Tibial nerve (tissue), 4 donors: ENCODE data around the gene CBFB. TPM values are rescaled to one million over a fixed set of nuclear protein-coding genes. Genes with fewer than 3 reads are reported as not detected.

Experiments used
- DNase-seq, 2 donors: peaks; one replicate each; pipeline ENCODE4 v3.0.0-alpha.2; 2019; ENCODE audit warnings: low spot score in 2 of 2
- H3K27ac ChIP-seq, 4 donors: fragments of 200-600 bp; sonication (generic) in 3 of 4; one replicate each; pipeline ENCODE4 v1.5.1; 2017 to 2019; ENCODE audit warnings: mild to moderate bottlenecking in 1 of 4
- H3K27me3 ChIP-seq, 2 donors: fragments of 200-600 bp; sonication (generic) in 1 of 2; one replicate each; pipeline versions ENCODE4 v1.5.1 to v1.6.0; 2017 to 2019
- H3K36me3 ChIP-seq, 3 donors: fragments of 200-600 bp; sonication (generic); one replicate each; pipeline ENCODE4 v1.5.1; 2018 to 2019
- H3K4me1 ChIP-seq, 4 donors: fragments of 200-600 bp; sonication (generic) in 3 of 4; one replicate each; pipeline ENCODE4 v1.5.1; 2017 to 2019
- H3K4me3 ChIP-seq, 4 donors: fragments of 200-600 bp; sonication (generic) in 3 of 4; one replicate each; pipeline ENCODE4 v1.5.1; 2017 to 2019; ENCODE audit warnings: mild to moderate bottlenecking in 1 of 4, moderate library complexity in 1 of 4
- H3K9me3 ChIP-seq, 4 donors: fragments of 200-600 bp; sonication (generic) in 3 of 4; one replicate each; pipeline ENCODE4 v1.5.1; 2017 to 2019
- CTCF ChIP-seq, 5 experiments: fragments of 200-600 bp in 3 of 5; fragments of 450-650 bp in 2 of 5; sonication (generic) in 3 of 5; IDR thresholded peaks; one replicate each; pipeline ENCODE4 v1.5.1; 2016 to 2019; ENCODE audit warnings: antibody characterized with exemption in 5 of 5, mild to moderate bottlenecking in 3 of 5, moderate library complexity in 2 of 5
- EP300 ChIP-seq, 2 donors: sonication (generic); formaldehyde crosslinking; IDR thresholded peaks; one replicate each; pipeline ENCODE4 v1.6.1; 2017; ENCODE audit warnings: antibody characterized with exemption in 2 of 2, mild to moderate bottlenecking in 1 of 2
- POLR2A ChIP-seq, 2 donors: fragments of 450-650 bp; IDR thresholded peaks; one replicate each; pipeline ENCODE4 v1.6.1; 2017; ENCODE audit warnings: antibody characterized with exemption in 2 of 2, mild to moderate bottlenecking in 2 of 2, moderate library complexity in 2 of 2
- WGBS, 2 donors: methylation state at CpG; one replicate each; pipeline ENCODE4 v1.1.5; 2018; 5-methylcytosine and 5-hydroxymethylcytosine counted together
- total RNA-seq, 4 donors: library from RNA; depleted of rRNA; stranded (reverse); fragments of >200 nt; gene quantifications; one replicate each; pipeline ENCODE4 v1.1.0, GENCODE V29; 2016

Gene CBFB
- total RNA-seq, 4 donors from 2014 or later: 46.7 to 70.5 (median 59.9) TPM

- Histone ChIP-seq H3K27ac (no peak overlapping the region), H3K36me3 (peaks cover 0 to 6% (median 0%) of the 10 kb centered on the region in 3 donors), H3K9me3 (no peaks in the 10 kb centered on the region), H3K4me1 (peaks cover 0 to 23% (median 0%) of the 10 kb centered on the region in 4 donors), H3K4me3 (no peak overlapping the region), H3K27me3 (no peaks in the 10 kb centered on the region)
- TF ChIP-seq POLR2A (IDR thresholded peaks at IDR 0.05) (no peak), EP300 (IDR thresholded peaks at IDR 0.05) (no peak), CTCF (IDR thresholded peaks at IDR 0.05) (peak in 1 of 5 experiments; percentile 38)
- WGBS, 2 donors: 89 to 97% methylated on average over 1 of the region's 1 CpG
- DNase-seq: no peak
These were observed 71.8 kb downstream of the CBFB start for GRCh38 chr16:67100569-67101310.

- no peak overlapping the region for H3K4me3 ChIP-seq
- peaks cover 0 to 6% (median 0%) of the 10 kb centered on the region in 3 donors for H3K36me3 ChIP-seq
- TF ChIP-seq CTCF (IDR thresholded peaks at IDR 0.05) (no peak), POLR2A (IDR thresholded peaks at IDR 0.05) (no peak), EP300 (IDR thresholded peaks at IDR 0.05) (no peak)
- no peaks in the 10 kb centered on the region for H3K27me3 ChIP-seq
- no peaks in the 10 kb centered on the region for H3K9me3 ChIP-seq
- 79% methylated on average over 4 of the region's 4 CpGs for WGBS, 2 donors
- H3K27ac ChIP-seq: no peak overlapping the region
- DNase-seq: no peak
- H3K4me1 ChIP-seq: peaks cover 0 to 28% (median 0%) of the 10 kb centered on the region in 4 donors
These were observed 72.5 kb downstream of the CBFB start for GRCh38 chr16:67101311-67102082.

GRCh38 chr16:67104061-67104460, 75.1 kb downstream of the CBFB start:
- Histone ChIP-seq H3K36me3 (peaks cover 0 to 1% (median 0%) of the 10 kb centered on the region in 3 donors), H3K9me3 (no peaks in the 10 kb centered on the region), H3K4me1 (peaks cover 0 to 37% (median 3%) of the 10 kb centered on the region in 4 donors), H3K27ac (no peak overlapping the region), H3K4me3 (no peak overlapping the region), H3K27me3 (no peaks in the 10 kb centered on the region)
- no peak for DNase-seq
- TF ChIP-seq POLR2A (IDR thresholded peaks at IDR 0.05) (no peak), EP300 (IDR thresholded peaks at IDR 0.05) (no peak), CTCF (IDR thresholded peaks at IDR 0.05) (peak in 1 of 5 experiments; percentile 7)
- 46 to 50% methylated on average over 4 of the region's 4 CpGs for WGBS, 2 donors

GRCh38 chr16:67104845-67105244, 75.9 kb downstream of the CBFB start:
- no peak for DNase-seq
- Histone ChIP-seq H3K4me1 (peaks cover 0 to 41% (median 6%) of the 10 kb centered on the region in 4 donors), H3K27me3 (no peaks in the 10 kb centered on the region), H3K36me3 (no peaks in the 10 kb centered on the region), H3K4me3 (no peak overlapping the region), H3K9me3 (no peaks in the 10 kb centered on the region), H3K27ac (peak overlapping the region in 2 of 4 donors; percentile 60 to 72)
- 85 to 87% methylated on average over 6 of the region's 6 CpGs for WGBS, 2 donors
- TF ChIP-seq POLR2A (IDR thresholded peaks at IDR 0.05): no peak
- no peak for TF ChIP-seq EP300 (IDR thresholded peaks at IDR 0.05)
- TF ChIP-seq CTCF (IDR thresholded peaks at IDR 0.05): no peak

GRCh38 chr16:67105246-67105645, 76.3 kb downstream of the CBFB start:
- Histone ChIP-seq H3K4me1 (peaks cover 0 to 42% (median 6%) of the 10 kb centered on the region in 4 donors), H3K9me3 (no peaks in the 10 kb centered on the region), H3K27me3 (no peaks in the 10 kb centered on the region), H3K4me3 (no peak overlapping the region), H3K36me3 (no peaks in the 10 kb centered on the region), H3K27ac (peak overlapping the region in 2 of 4 donors; percentile 60 to 72)
- no peak for DNase-seq
- TF ChIP-seq EP300 (IDR thresholded peaks at IDR 0.05) (no peak), CTCF (IDR thresholded peaks at IDR 0.05) (no peak), POLR2A (IDR thresholded peaks at IDR 0.05) (no peak)
- 77 to 85% methylated on average over 2 of the region's 2 CpGs for WGBS, 2 donors
